Caco-2 (cell line): ENCODE results near the gene HFM1. TPM values are rescaled to one million over a fixed set of nuclear protein-coding genes. Genes with fewer than 3 reads are reported as not detected.

ENCODE experiments used
- BruUV-seq: library from RNA; stranded (reverse); fragments of 400-500 nt; replicated peaks from 2 replicates; lab custom pipeline; 2021; lab: Mats Ljungman, UMichigan
- CTCF ChIA-PET: fragments of 300-600 bp; sonication (Branson Sonifier 250); formaldehyde crosslinking; loops from one replicate; lab custom pipeline; 2022; ENCODE audit warnings: antibody characterized with exemption; lab: Charles Lee
- POLR2A ChIA-PET: fragments of 300-600 bp; sonication (Branson Sonifier 250); formaldehyde crosslinking; loops from one replicate; lab custom pipeline; 2022; ENCODE audit warnings: antibody characterized with exemption; lab: Charles Lee
- DNase-seq, 2 experiments: peaks; one replicate each; pipeline versions ENCODE4 v3.0.0 to v3.0.0-alpha.2; 2020 to 2022
- H3K27me3 ChIP-seq: replicated peaks from 2 replicates; pipeline ENCODE4 v1.6.0; 2011; ENCODE audit warnings: low read length; ENCODE audit not compliant: control insufficient read depth, insufficient read depth
- H3K36me3 ChIP-seq: 2 replicates; pipeline ENCODE4 v1.5.1; 2011; ENCODE audit warnings: low read length; ENCODE audit not compliant: control insufficient read depth, insufficient read depth
- H3K4me1 ChIP-seq: fragments of 250-450 bp; sonication (Bioruptor Pico); 2 replicates; pipeline ENCODE4 v1.5.1; 2020; ENCODE audit warnings: mild to moderate bottlenecking
- H3K4me3 ChIP-seq: 2 replicates; pipeline ENCODE4 v1.5.1; 2011; ENCODE audit warnings: low read depth, mild to moderate bottlenecking, control low read depth, low read length
- H3K9me3 ChIP-seq: fragments of 250-450 bp; sonication (Bioruptor Pico); 2 replicates; pipeline ENCODE4 v1.5.1; 2020; ENCODE audit warnings: mild to moderate bottlenecking, moderate library complexity
- H3K27ac Mint-ChIP-seq: one replicate; pipeline ENCODE4 v1.8.0; 2022; ENCODE audit warnings: mixed read lengths; ENCODE audit not compliant: unreplicated experiment
- H3K27me3 Mint-ChIP-seq: one replicate; pipeline ENCODE4 v1.8.0; 2022; ENCODE audit warnings: mixed read lengths; ENCODE audit not compliant: insufficient read depth, unreplicated experiment
- H3K36me3 Mint-ChIP-seq: one replicate; pipeline ENCODE4 v1.8.0; 2022; ENCODE audit warnings: mild to moderate bottlenecking, mixed read lengths; ENCODE audit not compliant: insufficient read depth, unreplicated experiment
- H3K4me1 Mint-ChIP-seq: one replicate; pipeline ENCODE4 v1.8.0; 2022; ENCODE audit warnings: low read depth, mixed read lengths; ENCODE audit not compliant: unreplicated experiment
- H3K4me3 Mint-ChIP-seq: one replicate; pipeline ENCODE4 v1.8.0; 2022; ENCODE audit warnings: mild to moderate bottlenecking, moderate library complexity, mixed read lengths; ENCODE audit not compliant: unreplicated experiment
- H3K9me3 Mint-ChIP-seq: one replicate; pipeline ENCODE4 v1.8.0; 2022; ENCODE audit warnings: mixed read lengths; ENCODE audit not compliant: unreplicated experiment
- intact Hi-C: fragments of 100-400 bp; cut with micrococcal nuclease; formaldehyde crosslinking; loops from one replicate; pipeline ENCODE4 v1.10.0; 2022; ENCODE audit not compliant: unreplicated experiment
- total RNA-seq: library from RNA; stranded (reverse); gene quantifications from 2 replicates; pipeline ENCODE4 v1.2.3, GENCODE V29; 2022
- TF ChIP-seq, protein P1 (sequence below), 2 experiments: fragments of 200-600 bp in 1 of 2; IDR thresholded peaks; 1 replicate in 1 of 2; 2 replicates in 1 of 2; pipeline versions ENCODE4 v1.5.1 to v1.8.0; 2011 to 2022; ENCODE audit warnings: antibody characterized with exemption in 1 of 2, control low read depth in 1 of 2, inconsistent platforms in 1 of 2, low read depth in 1 of 2, low read length in 1 of 2, mild to moderate bottlenecking in 1 of 2, moderate library complexity in 1 of 2; ENCODE audit not compliant: insufficient read depth in 1 of 2, severe bottlenecking in 1 of 2, unreplicated experiment in 1 of 2

The HFM1 gene
- total RNA-seq, 1 experiment from 2014 or later: 0.48 TPM

DNA sequence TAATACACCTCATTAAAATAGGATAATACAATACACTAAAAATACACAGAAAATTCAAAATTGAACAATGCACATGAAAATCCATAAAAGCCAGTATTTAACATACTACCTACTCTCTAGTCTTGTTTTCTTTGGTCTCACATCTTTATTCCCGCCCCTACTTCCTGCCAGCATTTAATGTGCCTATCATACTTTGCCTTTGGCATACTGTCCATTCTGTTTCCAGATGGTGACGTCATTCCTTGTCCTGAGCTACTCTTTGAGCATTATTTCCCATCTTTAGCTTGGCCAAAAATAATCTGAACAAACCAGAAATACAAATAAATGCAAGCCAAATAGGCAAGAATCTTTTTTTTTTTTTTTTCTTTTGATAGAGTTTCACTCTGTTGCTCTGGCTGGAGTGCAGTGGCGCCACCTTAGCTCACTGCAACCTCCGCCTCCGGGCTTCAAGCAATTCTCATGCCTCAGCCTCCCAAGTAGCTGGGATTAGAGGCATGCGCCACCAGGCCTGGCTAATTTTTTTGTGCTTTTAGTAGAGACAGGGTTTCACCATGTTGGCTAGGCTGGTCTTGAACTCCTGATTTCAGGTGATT is 4.4 kb downstream of the HFM1 start:
- H3K36me3 ChIP-seq: no peaks in the 10 kb centered on the region
- TF ChIP-seq, protein P1, sequence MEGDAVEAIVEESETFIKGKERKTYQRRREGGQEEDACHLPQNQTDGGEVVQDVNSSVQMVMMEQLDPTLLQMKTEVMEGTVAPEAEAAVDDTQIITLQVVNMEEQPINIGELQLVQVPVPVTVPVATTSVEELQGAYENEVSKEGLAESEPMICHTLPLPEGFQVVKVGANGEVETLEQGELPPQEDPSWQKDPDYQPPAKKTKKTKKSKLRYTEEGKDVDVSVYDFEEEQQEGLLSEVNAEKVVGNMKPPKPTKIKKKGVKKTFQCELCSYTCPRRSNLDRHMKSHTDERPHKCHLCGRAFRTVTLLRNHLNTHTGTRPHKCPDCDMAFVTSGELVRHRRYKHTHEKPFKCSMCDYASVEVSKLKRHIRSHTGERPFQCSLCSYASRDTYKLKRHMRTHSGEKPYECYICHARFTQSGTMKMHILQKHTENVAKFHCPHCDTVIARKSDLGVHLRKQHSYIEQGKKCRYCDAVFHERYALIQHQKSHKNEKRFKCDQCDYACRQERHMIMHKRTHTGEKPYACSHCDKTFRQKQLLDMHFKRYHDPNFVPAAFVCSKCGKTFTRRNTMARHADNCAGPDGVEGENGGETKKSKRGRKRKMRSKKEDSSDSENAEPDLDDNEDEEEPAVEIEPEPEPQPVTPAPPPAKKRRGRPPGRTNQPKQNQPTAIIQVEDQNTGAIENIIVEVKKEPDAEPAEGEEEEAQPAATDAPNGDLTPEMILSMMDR (IDR thresholded peaks at IDR 0.05; ENCODE audit: insufficient read depth in 1 of 2, low read depth in 1 of 2, low read length in 1 of 2, severe bottlenecking in 1 of 2, unreplicated experiment in 1 of 2): no peak
- POLR2A ChIA-PET: no interaction called here
- Mint-ChIP-seq H3K9me3 (no peaks in the 10 kb centered on the region), H3K4me3 (no peak overlapping the region), H3K27ac (no peak overlapping the region), H3K36me3 (no peaks in the 10 kb centered on the region), H3K27me3 (peaks cover 12% of the 10 kb centered on the region), H3K4me1 (no peaks in the 10 kb centered on the region)
- intact Hi-C loops: loop anchor here (5.0 kb wide), 1 partner anchor 102 kb away; the partner anchor contains the start of gene CDC7
- BruUV-seq: no TSS peak
- H3K4me1 ChIP-seq: no peaks in the 10 kb centered on the region
- no peaks in the 10 kb centered on the region; the same call in 1 of the 2 replicates for H3K27me3 ChIP-seq
- H3K9me3 ChIP-seq: no peaks in the 10 kb centered on the region
- no peak overlapping the region for H3K4me3 ChIP-seq
- peak in 1 of 2 experiments; percentile 2 for DNase-seq
- CTCF ChIA-PET: interaction anchor here (0.6 kb wide), 1 partner anchor 1858 kb away, joined by 3 read pairs; no protein-coding TSS in a partner anchor

DNA sequence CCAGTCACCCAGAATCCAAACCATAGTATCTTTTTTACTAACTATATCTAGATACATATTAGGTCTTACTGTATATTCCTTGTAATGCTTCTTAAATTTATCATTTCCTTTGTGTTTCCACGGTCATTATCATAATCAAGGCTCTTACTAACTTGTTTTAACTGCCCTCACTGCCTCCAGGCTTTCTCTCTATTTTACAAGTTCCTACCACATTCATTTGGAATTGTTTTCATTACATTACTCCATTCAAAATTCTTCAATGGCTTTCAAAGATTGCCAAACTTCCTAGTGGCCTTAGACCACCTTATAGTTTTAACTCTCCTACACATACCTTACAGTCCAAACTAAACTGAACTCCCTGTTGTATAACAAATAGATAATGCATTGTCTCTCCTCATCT is 6.3 kb downstream of the HFM1 start:
- Histone ChIP-seq H3K4me3 (no peak overlapping the region), H3K36me3 (no peaks in the 10 kb centered on the region), H3K9me3 (no peaks in the 10 kb centered on the region), H3K4me1 (no peaks in the 10 kb centered on the region), H3K27me3 (no peaks in the 10 kb centered on the region)
- no peak overlapping the region for H3K27ac Mint-ChIP-seq
- peaks cover 12% of the 10 kb centered on the region for H3K27me3 Mint-ChIP-seq
- TF ChIP-seq, protein P1 (IDR thresholded peaks at IDR 0.05; ENCODE audit: insufficient read depth in 1 of 2, low read depth in 1 of 2, low read length in 1 of 2, severe bottlenecking in 1 of 2, unreplicated experiment in 1 of 2): no peak
- ChIA-PET POLR2A (no interaction called here), CTCF (interaction anchor here (0.5 kb wide), 1 partner anchor 72 kb away, joined by 3 read pairs; no protein-coding TSS in a partner anchor)
- no peaks in the 10 kb centered on the region for H3K9me3 Mint-ChIP-seq
- no peak for DNase-seq
- intact Hi-C loops: no loop called here
- H3K4me1 Mint-ChIP-seq: no peaks in the 10 kb centered on the region
- no peaks in the 10 kb centered on the region for H3K36me3 Mint-ChIP-seq
- H3K4me3 Mint-ChIP-seq: no peak overlapping the region
- no TSS peak for BruUV-seq

DNA sequence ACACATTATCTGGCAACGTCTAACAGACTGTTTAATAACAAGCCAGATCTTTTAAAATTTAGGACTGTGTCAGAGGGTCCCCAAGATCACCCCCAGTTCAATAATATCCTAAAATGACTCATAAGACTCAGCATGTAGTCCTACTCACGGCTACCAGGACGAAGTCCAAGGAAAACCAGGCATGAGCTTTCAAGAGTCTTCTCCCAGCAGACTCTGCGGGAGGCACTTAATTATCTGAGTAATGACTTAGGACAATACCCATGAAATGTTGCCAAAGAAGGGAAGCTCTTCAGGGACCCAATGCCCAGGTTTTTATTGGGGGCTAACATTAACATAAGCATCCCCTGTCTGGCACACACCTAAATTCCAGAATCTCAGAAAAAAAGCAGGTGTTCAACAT is 7.0 kb downstream of the HFM1 start:
- CTCF ChIA-PET: no interaction called here
- peaks cover 12% of the 10 kb centered on the region for H3K27me3 Mint-ChIP-seq

More for the DNA sequence above, 7.0 kb downstream of the HFM1 start:
- POLR2A ChIA-PET: no interaction called here
- DNase-seq: no peak
- no peak overlapping the region for H3K27ac Mint-ChIP-seq
- H3K9me3 Mint-ChIP-seq: no peaks in the 10 kb centered on the region
- TF ChIP-seq, protein P1 (IDR thresholded peaks at IDR 0.05; ENCODE audit: insufficient read depth in 1 of 2, low read depth in 1 of 2, low read length in 1 of 2, severe bottlenecking in 1 of 2, unreplicated experiment in 1 of 2): no peak
- Histone ChIP-seq H3K4me3 (no peak overlapping the region), H3K9me3 (no peaks in the 10 kb centered on the region), H3K4me1 (no peaks in the 10 kb centered on the region), H3K27me3 (no peaks in the 10 kb centered on the region), H3K36me3 (no peaks in the 10 kb centered on the region)
- H3K36me3 Mint-ChIP-seq: no peaks in the 10 kb centered on the region
- H3K4me1 Mint-ChIP-seq: no peaks in the 10 kb centered on the region
- no peak overlapping the region for H3K4me3 Mint-ChIP-seq
- no TSS peak for BruUV-seq
- intact Hi-C loops: no loop called here
